ENCODE data around the gene FAM98C.

DNA sequence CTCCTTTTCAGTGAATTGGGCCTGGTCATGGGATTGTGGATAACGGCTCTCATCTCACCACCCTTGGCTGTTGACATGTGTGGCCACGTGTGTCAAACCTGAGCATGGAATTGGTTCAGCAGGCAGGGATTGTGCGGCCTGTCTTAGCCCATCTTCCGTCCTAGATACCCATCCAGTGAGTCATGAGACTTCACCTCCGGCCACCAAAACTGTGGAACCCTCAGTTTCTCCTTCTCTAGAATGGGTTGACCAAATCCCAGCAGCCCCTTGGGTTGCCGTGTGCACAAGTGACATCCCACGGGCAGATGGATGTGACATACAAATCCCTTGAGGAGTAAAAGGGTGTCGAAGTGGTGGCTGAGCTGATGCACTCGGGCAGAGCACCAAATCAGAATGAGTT is 21.8 kb upstream of the FAM98C start:
- TF ChIP-seq POLR2AphosphoS5 (IDR thresholded peaks at IDR 0.05; ENCODE audit: low read depth, low read length) (no peak), SIN3A (IDR thresholded peaks at IDR 0.05; ENCODE audit: borderline replicate concordance, insufficient read depth, low read length) (no peak), REST (IDR thresholded peaks at IDR 0.05; ENCODE audit: insufficient read depth in 1 of 2, low read depth in 2 of 2, low read length in 2 of 2) (no peak), TAF1 (IDR thresholded peaks at IDR 0.05; ENCODE audit: borderline replicate concordance, insufficient read depth, low read length) (no peak), FOXP2 (optimal IDR thresholded peaks at IDR 0.05; ENCODE audit: borderline replicate concordance, extremely low read depth, extremely low read length, insufficient read depth) (no peak)
